Lung microvascular endothelial cell (primary cell): ENCODE results near the gene CAPN2. TPM values are rescaled to one million over a fixed set of nuclear protein-coding genes. Genes with fewer than 3 reads are reported as not detected.
"Not testable (repeated sequence)": the region's sequence is repeated elsewhere in the genome, so short reads cannot be mapped to it uniquely, and the experiment has no call there.

Experiments used
- DNase-seq, 2 donors: peaks; one replicate each; pipeline versions ENCODE4 v3.0.0 to v3.0.0-alpha.2; 2010; ENCODE audit warnings: low read depth in 2 of 2
- total RNA-seq: library from RNA; depleted of rRNA; stranded (reverse); fragments of >200 nt; gene quantifications from 2 replicates; pipeline ENCODE4 v1.2.1, GENCODE V29; 2014

Gene CAPN2
- total RNA-seq, 1 donor from 2014 or later: 138 TPM

DNA sequence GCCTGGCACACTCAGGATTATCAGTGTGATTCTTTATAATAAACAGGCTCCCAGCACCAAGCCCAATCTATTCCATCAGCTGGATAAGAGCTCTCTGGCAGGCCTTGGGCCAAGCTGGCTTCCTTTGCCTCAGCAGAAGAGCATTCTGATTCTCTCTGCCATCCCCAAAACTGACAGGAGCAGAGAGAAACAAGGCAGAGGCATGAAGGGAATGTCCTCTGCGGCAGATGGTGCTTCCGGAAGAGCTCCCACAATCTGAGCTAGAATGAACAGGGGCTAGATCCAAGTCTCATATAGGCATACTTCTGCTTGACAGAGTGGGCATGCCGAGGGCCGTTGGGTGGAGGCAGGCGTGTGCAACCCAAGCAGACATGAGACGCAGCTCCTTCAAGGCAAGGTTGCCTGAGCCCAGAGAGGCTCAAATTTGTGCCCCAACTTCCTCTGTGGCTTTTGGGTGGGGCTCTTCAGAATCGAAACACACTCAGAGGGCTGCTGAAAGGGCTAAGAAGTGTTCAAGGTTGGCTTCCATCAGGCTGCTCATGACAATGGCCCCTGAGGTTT lies 4.0 kb downstream of the CAPN2 start:
- DNase-seq: no peak

DNA sequence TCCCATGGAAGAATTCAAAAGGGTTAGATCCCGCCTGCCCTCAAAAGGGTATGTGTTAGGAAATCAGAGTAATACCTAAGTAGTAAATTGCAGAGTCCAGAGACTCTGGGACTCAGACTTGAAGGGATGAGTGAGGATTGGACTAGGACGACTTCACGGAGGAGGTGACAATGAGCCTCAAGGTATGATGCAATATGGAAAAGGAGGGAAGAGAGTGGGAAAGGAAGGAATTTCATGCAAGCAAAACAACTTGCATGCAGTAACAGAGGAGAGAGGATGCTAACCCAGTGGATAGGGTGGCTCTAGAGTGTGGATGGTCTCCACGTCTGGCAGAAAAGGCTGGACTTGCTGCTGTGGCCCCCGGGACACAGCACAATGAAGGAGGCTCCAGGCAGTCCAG lies 4.8 kb downstream of the CAPN2 start:
- no peak for DNase-seq

DNA sequence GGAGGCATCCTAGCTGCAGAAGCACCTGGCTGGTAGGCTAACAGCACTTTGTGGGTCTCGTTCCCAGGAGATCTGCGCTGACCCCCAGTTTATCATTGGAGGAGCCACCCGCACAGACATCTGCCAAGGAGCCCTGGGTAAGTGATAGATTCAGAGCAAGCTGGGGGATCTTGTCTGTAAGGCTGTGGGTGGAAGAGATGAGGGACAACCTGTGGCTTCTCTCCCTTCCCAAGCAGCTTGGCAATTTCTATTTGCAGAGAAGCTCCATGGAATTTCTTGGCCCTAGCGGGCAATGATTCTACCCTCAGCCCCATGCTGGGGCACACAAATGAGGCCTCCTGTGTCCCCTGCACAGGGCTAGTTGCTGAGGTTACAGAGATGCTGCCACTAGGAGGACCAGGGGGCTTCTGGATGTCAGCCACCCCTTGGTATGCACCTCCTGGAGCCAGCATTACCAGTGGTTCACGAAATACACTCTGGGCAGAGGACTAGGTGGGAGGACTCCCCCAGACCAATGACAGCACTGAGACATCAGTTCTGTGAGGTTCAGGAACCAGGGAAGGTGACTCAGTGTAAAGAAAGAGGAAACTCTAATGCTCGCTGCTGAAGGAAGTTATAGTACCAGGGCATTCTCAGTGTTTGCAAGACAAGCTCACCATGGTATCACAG lies 5.5 kb downstream of the CAPN2 start:
- peak in 1 of 2 donors; percentile 65 for DNase-seq

DNA sequence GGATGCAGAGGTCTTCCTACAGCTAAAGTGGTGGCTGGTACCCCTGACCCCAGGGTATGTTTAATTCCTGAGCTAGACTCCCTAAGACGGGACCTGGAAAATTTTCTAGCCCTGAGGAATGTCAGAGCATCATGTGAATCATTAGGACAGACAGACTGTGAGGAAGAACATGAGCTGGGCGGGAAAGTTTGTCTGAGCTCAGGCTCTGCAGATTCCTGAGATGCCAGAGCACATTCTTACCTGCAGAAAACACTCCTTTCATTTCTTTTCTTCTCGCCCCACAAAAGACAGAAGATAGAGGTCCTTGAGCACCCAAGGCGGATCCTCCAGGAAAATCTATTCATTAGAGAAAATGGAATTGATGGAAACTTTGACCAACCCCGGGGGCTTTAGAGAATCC lies 6.5 kb downstream of the CAPN2 start:
- DNase-seq: no peak

DNA sequence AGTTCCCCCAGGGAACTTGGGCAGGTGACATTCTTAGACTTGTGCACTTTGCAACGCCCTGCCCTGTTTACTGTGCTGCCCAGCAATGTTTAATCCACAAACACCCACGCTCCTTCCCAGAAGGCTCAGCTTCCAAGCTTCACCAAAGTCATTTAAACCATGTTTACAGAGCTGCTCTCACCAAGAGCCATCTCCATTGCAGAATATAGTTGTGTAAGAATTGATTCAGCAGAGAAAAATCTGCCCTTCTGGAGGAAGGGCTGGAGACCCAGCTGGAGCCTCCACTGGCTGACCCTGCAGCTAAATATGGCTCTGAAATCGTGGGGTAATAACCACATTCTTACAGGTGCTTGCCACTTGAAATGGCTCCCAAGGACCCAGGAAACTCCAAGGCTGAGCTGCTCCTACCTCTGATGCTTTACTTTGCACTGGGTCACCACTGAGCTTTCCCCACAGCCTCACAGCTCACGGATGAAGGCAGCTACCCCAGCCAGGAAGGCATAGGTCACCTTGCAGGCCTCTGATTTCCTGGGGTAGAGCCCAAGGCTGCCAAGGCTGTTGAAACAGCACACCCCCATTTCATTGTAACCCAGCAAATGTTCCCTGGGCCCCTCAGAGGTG lies 8.7 kb downstream of the CAPN2 start:
- DNase-seq: peak in 1 of 2 donors; percentile 49

DNA sequence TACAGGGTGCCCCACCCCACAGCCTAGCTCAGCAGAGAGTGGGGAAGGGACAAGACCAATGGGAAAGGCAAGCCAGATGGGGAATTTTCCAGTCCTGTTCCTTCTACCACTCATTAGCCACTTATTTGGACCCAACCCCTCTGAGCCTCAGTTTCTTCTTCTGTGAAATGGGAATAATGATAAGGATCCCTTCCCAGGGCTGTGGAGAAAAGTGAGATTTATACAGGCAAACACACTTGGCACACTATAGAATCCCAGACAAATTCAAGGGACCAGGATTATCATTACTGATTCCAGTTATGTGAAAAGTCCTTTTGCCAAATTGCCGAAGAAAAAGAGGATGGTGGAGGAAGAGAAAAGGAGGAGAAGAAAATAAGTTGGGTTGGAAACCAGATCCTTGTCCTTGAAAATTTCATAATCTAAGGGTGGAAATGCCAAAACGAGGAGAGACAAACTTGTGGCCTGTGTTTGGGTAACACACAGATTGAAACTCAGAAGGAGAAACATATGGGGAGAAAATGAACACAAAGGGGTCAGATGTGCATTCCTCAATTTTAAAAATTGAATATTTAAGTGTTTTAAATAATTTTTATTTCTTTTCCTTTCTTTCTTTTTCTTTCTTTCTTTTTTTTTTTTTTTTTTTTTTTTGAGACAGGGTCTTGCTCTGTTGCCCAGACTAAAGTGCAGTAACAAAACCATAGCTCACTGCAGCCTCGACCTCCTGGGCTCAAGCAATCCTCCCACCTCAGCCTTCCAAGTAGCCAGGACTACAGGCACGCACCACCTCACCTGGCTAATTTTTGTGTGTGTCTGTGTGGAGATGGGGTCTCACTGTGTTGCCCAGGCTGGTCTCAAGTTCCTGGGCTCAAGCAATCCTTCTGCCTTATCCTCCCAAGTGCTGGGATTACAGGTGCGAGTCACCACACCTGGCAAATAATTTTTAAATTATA lies 9.6 kb downstream of the CAPN2 start:
- DNase-seq: no peak

DNA sequence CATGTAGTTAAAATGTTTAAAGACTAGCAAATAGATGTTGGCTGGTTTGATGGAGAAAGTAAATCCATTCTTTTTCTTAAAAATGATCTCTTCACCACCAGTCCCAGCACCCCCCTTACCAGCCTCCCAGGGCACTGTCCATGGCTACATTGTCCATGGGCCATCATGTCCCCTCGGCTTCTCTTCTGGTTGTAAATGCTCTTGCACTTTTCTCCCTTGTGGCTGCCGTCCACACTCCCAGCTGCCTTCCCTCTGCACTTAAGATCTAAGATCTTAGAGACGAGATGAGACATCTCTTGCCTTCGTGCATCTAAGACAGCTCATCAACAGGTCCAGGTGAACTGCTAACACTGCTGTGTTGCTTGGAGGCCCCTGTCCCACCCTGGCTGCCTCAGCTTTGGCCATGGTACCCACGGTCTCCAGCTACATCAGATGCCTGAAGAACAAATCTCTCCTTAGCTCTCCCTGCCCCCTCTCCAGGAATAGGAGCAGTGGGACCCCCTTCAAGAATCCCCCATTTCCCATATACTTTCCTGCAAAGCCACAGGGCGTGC lies 11.1 kb downstream of the CAPN2 start:
- no peak for DNase-seq

DNA sequence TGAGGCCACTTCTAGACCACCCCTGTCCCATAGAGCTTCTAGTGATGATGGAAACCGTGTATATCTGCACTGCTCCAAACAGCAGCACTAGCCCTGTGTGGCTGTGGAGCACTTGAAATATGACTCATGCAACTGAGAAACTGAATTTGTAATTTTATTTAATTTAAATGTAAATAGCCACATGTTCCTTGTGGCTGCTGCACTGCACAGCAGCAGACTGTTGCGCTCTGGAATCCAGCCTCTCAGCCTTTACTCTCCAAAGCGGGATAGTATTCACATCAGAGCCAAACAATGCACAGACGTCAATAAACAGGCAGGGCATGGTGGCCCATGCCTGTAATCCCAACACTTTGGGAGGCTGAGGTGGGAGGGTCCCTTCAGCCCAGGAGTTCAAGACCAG lies 12.0 kb downstream of the CAPN2 start:
- no peak for DNase-seq

DNA sequence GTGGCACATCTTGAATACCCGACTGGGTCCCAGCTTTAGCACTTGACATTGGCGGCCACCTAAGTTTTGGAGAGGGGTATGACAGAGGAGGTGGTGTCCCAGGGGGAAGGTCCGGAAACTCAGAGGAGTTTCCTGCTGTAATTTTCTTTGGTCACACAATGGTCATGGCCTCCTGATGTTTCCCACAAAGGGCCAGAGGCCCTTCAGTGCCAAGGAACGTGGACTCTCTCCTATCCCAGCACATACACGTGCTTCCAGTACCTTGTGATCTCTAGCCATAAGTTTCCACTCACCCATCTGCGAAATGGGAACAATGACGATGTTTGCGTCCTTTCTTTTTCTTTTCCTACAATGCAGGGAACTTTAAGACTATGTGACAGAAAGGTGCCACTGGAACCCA lies 13.2 kb downstream of the CAPN2 start:
- no peak for DNase-seq

DNA sequence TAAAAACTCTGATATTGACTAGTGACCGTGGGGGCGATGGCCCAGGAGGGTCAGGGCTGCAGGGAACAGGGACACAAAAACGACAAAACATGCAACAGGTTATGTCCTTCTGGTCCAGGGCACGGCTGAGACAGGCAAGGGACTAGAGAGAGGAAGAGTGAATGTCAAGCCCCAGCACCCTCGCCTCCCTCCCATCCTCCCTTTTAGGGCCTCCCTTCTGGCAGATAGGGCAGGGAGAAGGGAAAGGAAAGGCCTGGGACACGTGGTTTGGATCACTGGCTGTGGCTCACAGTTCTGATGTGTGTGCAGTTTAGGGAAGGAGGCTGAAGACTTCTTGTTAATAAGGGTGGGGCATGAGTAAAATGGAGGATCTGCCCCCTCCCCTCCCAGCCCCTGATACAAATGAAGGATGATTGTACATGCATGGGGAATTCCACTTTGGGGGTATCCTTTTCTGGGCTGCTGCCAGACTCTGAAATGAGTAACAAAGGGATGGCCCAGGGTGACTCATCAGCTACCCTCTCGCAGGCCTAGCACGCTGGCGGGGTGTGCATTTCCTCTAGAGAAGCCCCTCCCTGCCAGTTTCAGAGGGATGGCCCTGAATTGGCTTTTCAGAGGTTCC lies 14.2 kb downstream of the CAPN2 start:
- DNase-seq: peak; percentile 93 to 98

DNA sequence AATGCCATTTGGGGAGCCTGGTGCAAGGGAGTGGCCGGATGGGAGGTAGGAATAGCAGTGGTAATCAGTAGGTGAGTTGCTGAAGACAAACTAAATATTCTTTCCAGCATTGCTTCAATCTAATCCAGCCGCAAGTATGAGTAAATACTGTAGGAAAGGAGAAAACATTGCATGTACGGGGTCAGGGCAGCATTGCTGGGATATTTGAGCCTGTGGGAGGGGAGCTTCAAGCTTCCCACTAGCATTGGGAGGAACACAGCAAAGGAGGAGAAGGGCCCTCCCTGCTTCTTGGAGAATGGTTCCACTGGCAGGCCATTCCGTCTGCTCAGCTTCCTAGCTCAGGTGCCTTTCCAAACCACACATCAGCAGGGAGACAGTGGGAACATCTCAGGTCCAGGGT lies 15.2 kb downstream of the CAPN2 start:
- DNase-seq: no peak

DNA sequence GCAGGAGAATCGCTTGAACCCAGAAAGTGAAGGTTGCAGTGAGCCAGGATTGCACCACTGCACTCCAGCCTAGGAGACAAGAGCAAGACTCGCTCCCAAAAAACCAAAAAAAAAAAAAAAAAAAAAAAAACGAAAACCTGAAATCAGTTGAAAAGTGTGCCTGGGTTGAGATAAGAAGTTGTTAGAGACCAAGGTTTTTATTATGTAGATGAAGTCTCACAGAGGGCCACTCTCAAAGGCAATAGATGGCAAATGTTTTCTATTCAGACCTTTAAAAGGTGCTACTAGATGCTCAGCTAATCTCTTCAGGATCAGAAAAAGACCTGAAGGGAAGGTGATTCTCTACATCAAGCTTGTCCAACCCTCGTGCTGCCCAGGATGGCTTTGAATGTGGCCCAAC lies 17.6 kb downstream of the CAPN2 start:
- DNase-seq: no peak

DNA sequence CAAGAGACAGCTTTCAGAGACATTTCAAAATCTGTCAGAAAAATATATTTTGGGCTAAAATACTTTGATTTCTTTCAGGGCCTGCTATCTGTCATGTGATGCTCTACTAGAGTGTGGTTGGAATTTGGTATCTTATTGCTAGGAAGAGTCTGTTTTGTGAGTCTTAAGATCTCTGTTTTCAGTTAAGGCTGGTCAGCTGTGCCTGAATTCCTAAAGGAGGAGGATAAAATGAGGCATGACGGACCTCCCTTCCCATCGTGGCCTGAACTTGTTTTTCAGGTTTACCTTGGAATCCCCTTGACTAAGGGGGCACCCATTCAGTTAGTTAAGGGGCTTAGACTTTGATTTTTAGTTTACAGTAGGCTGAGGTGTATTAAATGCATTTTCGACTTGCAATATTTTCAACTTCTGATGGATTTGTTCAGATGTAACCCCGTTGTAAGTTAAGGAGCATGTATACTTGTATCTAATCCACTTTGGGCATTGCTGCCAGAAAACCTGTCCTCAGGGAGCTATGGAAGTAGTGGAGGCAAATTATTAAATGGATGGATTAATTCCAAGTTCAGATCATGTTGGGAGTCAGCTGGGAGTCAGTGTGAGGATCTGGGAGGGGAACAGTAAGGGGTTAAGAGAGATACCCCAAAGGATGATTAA lies 18.3 kb downstream of the CAPN2 start:
- DNase-seq: no peak

DNA sequence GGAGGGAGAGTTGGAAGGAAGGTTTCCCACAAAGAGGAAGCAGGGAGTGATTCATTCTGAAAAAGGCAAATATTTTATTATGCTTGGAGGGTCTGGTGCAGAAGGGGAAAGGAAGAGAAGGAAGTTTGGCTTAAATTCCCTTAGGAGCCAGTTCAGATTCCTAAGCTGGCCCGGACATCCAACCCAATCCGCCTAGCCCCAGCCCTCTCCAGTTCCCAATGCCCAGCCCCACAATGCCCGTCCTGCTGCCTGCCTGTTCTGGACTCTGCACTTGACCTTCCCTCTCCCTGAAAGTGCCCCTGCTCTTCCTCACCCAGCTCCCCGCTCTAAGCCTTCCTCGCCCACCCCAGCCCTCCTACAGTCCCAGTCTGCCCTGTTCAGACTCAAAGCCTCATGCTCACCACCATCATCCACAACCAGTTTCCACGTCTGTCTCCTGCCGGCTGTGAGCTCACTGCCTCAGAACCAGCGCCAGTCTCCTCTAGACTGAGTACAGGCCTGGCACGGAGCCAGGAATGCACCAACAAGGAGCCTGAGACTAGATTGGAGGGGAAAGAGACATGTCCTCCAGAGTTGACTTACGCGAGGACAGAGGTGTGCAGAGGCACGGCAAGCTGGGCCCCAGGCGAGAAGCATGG lies 18.9 kb downstream of the CAPN2 start:
- peak; percentile 42 to 91 for DNase-seq

DNA sequence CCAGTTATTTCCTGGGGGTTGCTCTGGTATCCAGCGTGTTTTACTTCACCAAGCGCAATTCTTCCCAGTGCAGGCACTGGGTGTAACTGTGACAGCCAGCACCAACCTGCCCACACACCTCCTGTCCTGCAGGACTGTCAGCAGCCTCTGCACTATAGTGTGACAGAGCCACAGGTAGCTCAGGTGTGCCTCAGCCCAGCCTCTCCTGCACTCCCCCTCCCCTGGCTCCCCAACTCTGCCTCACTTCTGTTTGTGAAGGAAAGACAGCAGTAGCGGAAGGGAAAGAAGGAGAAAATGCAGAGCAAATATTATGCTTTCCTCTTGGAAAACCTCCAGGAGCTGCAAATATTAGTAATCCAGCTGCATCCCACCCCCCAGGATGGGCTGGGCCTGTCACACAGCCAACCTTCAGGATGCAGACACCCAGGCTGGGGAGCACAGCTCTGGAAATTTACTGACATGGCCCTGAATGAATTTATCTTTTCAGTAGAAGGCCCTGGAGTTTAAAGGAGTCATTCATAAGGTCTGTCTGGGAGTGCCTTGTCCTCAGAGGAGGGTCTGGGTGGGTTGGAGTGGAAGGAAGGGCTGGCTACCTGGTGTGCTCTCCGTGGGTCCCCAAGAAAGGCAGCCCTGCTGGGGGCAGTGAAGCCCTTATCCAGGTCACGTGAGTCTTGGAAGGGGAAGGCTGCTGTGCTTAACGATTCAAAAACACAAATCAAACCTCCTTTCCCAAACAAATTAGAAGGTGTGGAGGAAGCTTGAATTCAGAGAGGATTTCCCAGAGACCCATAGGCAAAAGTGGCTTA lies 20.9 kb downstream of the CAPN2 start:
- peak; percentile 58 to 78 for DNase-seq

DNA sequence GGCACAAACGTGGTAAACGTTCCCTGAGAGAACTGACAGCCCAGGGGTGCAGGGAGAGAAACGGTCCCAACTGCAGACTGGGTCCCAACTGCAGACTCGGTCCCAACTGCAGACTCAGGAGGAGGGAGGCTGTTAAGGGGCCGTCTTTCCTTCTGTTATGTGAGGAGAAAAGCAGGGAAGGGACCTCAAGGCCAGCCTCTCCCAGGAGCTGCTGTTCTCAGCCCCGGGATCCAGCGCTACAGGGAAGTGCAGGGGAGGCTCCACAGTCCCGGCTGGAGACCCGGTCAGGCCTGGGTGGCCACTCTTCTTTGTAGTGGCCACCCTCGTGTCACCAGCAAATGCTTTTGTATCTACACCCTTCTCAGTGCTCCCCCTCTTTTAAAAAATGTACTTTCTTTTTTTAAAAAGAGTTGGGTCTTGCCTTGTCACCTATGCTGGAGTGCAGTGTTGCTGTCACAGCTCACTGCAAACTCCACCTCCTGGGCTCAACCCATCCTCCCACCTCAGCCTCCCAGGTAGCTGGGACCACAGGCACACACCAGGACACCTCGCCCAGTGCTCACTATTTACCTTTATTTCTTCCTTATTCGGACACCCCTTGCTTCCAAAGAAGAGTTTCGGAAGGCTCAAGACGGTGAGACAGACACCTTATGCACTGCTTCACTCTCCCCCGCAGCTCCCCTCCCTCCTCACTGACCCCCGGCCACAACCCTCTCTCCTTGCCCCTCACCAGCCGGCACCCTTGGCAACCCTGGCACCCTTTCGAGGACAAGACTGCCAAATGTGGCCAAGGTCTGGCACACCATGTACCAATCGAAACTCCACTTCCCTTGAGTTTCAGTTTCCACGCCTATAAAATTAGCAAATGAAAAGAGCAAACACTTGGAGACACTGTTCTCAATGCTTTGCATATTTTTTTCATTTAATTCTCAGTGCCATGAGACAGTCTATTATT lies 21.8 kb downstream of the CAPN2 start:
- DNase-seq: no peak

DNA sequence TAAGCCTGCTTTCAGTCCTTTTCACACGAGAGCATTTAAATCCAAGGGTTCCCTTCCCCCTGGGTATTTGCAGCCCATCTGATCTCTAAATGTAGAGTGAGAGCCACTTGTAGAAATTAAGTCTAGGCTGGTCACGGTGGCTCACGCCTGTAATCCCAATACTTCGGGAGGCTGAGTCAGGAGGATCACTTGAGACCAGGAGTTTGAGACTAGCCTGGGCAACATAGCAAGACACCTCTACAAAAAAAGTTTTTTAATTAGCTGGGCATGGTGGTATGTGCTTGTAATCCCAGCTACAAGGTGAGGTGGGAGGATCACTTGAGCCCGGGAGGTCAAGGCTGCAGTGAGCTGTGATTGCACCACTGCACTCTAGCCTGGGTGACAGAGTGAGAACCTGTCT lies 24.3 kb downstream of the CAPN2 start:
- not testable (repeated sequence) for DNase-seq

DNA sequence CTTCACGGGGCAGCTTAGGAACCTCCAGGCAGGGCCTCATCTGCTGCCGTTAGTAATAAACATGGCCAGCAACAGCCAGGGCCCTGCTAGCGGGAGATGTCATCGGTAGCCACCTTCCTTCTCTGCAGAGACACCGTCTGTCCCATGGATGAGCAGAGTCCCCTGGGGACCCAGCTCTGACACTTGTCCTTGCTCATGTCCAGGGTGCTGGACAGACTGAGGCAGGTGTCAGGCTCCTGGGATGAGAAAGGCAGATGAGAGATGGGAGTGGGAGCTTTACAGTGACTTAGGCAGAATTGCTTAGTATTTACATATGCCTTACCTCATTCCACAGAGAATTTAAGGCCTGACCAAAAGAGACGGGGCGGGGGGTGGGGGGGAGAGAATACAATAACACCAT lies 25.0 kb downstream of the CAPN2 start:
- DNase-seq: no peak
